Stimulated activated naive CD8-positive, alpha-beta T cell treated with anti-CD3 and anti-CD28 coated beads, Interleukin-15, amount 100 ng/mL, for 72 hours (primary cell): ENCODE data around the gene DLL3.
A peak's percentile ranks its signal among the peaks of the same experiment; 100 is the strongest.

Source experiments
- ATAC-seq: fragments of 150-1000 bp; cut with Tn5 transposase; 2 replicates; pipeline ENCODE4 v1.10.0; 2021; ENCODE audit warnings: mild to moderate bottlenecking, moderate library complexity
- DNase-seq, 2 donors: peaks; one replicate each; pipeline ENCODE4 v3.0.0; 2021 to 2022
- H3K27ac Mint-ChIP-seq, 2 donors: one replicate each; pipeline ENCODE4 v1.8.0; 2022; ENCODE audit warnings: mild to moderate bottlenecking in 2 of 2, mixed read lengths in 2 of 2, moderate library complexity in 2 of 2
- H3K27me3 Mint-ChIP-seq: one replicate; pipeline ENCODE4 v1.8.0; 2022; ENCODE audit warnings: mixed read lengths
- H3K4me1 Mint-ChIP-seq: one replicate; pipeline ENCODE4 v1.8.0; 2022; ENCODE audit warnings: mild to moderate bottlenecking, mixed read lengths
- H3K4me3 Mint-ChIP-seq, 2 donors: one replicate each; pipeline ENCODE4 v1.8.0; 2022; ENCODE audit warnings: mild to moderate bottlenecking in 2 of 2, mixed read lengths in 2 of 2, moderate library complexity in 1 of 2
- H3K9me3 Mint-ChIP-seq, 2 donors: one replicate each; pipeline ENCODE4 v1.8.0; 2022; ENCODE audit warnings: mixed read lengths in 2 of 2

DLL3 gene

GRCh38 chr19:39553082-39553652, 54.4 kb downstream of the DLL3 start:
- no peak for DNase-seq
- ATAC-seq = no peak
- no peak overlapping the region for H3K4me3 Mint-ChIP-seq
- H3K27me3 Mint-ChIP-seq = no peaks in the 10 kb centered on the region
- no peaks in the 10 kb centered on the region for H3K9me3 Mint-ChIP-seq
- peak overlapping the region in 1 of 2 donors; percentile 18 for H3K27ac Mint-ChIP-seq
- H3K4me1 Mint-ChIP-seq = peaks cover 26% of the 10 kb centered on the region

DNA sequence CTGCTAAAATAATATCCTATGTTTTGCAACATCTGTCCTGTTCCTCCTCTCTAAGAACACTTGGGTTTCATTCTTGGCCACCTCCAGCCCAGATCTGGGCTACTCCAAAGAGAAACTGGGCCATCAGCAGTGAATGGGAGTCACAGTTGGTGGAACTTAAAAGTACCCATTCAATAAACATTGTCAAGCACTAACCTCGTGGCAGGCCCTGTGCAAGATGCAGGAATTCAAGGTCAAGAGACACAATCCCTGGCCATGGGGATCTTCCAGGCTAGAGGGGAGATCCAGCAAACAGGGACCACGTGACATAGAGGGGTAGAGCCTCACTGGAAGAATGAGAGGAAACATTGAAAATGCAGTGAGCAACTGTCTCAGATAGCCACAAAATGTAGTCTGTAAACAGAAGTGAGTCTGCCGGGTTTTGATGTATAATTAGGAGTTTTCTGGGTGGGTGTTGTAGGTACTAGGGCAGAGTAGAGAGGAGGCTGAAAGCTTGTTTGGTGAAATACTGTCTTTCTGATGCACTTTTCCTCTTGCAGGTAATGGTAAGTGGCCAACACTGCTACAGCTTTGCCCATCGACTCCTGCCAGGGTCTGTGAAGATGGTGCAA, 56.1 kb downstream of the DLL3 start:
- Mint-ChIP-seq H3K9me3 (no peaks in the 10 kb centered on the region), H3K27ac (no peak overlapping the region), H3K4me1 (peaks cover 41% of the 10 kb centered on the region), H3K4me3 (no peak overlapping the region), H3K27me3 (no peaks in the 10 kb centered on the region)
- no peak for DNase-seq
- no peak for ATAC-seq

DNA sequence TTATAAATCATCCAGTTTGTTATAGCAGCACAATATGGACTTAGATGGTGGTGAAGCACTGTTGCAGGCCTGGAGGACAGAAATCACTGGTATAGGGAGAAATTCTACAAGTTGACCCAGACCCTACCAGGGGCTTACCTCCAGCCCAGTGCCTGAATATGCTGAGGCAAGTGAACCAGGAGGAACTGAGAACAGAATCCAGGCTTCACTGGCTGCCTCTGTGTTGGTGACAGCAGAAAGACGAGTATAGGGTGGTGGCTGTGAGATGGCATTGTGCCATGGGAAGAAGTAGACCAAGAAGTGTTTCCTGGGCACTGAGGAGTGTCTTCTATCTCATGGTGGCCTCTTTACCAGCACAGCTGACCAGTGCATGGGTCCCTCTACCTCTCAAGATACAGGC, 57.1 kb downstream of the DLL3 start:
- ATAC-seq = no peak
- H3K9me3 Mint-ChIP-seq = no peaks in the 10 kb centered on the region
- DNase-seq = no peak

More for the DNA sequence above, 57.1 kb downstream of the DLL3 start:
- Mint-ChIP-seq H3K27ac (no peak overlapping the region), H3K27me3 (no peaks in the 10 kb centered on the region), H3K4me3 (no peak overlapping the region), H3K4me1 (peaks cover 41% of the 10 kb centered on the region)
